Measurements from ENCODE around the gene VTI1A.

VTI1A gene

DNA sequence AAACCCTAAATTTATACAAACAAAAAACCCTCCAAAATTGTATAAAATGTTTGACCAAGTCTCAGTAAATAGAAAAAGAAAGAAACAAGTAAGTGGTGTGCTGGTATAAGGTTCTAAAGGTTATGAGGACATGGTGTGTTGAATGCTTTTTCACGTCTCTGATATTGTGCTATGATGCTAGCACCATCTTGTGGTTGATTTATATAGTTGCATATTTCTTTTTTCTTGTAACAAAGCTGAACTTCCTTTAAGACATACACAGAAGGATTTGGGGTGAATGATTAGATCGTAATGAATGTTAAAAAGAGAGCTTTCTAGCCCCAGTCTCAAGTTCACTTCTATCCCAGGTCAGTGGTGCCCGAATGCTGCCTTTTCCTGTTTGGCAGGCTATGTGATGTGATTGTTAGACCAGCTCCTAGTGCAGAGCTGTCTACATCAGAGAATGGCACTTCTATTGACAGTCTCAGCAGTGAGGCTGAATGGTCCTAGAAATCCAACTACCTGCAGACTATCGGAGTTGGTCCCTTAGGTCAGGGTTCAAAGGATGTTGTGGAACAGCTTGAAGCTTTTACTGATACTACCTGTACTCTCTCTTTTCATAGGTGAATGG is 25.0 kb downstream of the VTI1A start:
- no peaks in the 10 kb centered on the region for H3K4me1 ChIP-seq (ENCODE audit: control insufficient read depth in 2 of 2, insufficient read depth in 2 of 2, low read length in 2 of 2)
- H3K27ac ChIP-seq (ENCODE audit: low read depth in 2 of 2, low read length in 2 of 2) = no peak overlapping the region
- H3K36me3 ChIP-seq (ENCODE audit: control insufficient read depth in 2 of 2, insufficient read depth in 2 of 2, low read length in 2 of 2) = no peaks in the 10 kb centered on the region
- no peaks in the 10 kb centered on the region for H3K27me3 ChIP-seq (ENCODE audit: control insufficient read depth in 2 of 2, insufficient read depth in 2 of 2, low read length in 2 of 2)
- no peak overlapping the region for H3K9ac ChIP-seq (ENCODE audit: low read depth in 1 of 2, low read length in 2 of 2)
- H3K4me3 ChIP-seq (ENCODE audit: low read length in 2 of 2) = no peak overlapping the region
- H3K9me3 ChIP-seq (ENCODE audit: control insufficient read depth in 2 of 2, low read length in 2 of 2) = no peaks in the 10 kb centered on the region

DNA sequence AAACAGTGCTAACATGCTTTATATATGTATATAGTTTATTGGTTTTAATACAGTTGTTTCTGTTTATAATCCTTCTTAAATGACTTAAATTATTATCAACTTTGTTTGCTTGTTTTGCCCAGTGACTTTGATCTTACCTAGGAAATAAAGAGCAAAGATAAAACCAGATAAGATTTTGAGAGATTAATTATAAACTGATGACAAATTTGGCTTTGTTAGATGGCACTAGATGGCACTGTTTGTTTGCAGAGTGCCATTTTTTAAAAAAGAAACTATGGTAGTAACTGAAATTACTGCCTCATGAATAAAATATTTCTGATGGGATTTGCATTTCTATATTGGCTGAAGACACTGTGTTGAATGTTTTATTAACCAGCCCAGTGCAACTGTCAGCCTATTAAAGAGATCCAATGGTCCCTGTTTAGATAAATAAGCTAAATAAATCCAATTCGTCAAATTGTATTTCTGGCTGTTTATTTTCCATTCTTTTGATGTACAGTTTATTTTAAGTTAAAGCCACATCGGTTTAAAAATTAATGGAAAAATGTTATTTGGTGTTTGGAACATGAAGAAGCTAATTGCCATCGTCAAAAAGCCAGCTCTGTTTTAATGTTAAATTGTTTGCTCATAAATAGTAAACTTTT is 28.7 kb downstream of the VTI1A start:
- H3K9ac ChIP-seq (ENCODE audit: low read depth in 1 of 2, low read length in 2 of 2) = no peak overlapping the region
- H3K4me1 ChIP-seq (ENCODE audit: control insufficient read depth in 2 of 2, insufficient read depth in 2 of 2, low read length in 2 of 2) = no peaks in the 10 kb centered on the region
- no peak overlapping the region for H3K27ac ChIP-seq (ENCODE audit: low read depth in 2 of 2, low read length in 2 of 2)
- no peaks in the 10 kb centered on the region for H3K27me3 ChIP-seq (ENCODE audit: control insufficient read depth in 2 of 2, insufficient read depth in 2 of 2, low read length in 2 of 2)
- no peaks in the 10 kb centered on the region for H3K36me3 ChIP-seq (ENCODE audit: control insufficient read depth in 2 of 2, insufficient read depth in 2 of 2, low read length in 2 of 2)
- H3K9me3 ChIP-seq (ENCODE audit: control insufficient read depth in 2 of 2, low read length in 2 of 2) = no peaks in the 10 kb centered on the region
- H3K4me3 ChIP-seq (ENCODE audit: low read length in 2 of 2) = no peak overlapping the region

DNA sequence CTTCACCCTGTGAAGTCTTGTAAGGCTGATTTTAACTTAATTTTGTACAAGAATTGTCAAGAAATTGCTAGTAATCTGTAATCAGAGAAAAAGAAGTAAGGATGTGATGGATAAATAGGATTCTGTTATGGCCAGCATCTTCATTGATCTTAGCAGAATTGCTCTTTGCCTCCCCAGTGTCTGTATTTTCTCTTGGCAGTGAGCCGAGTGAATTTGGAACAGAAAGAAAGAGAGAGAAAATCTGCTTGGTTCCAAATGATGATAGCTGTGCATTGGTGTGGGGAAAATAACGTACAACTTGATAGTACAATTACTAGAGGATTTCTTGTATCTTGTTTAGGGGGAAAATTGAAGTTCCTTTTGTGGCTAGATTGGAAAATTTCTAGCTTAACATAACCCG is 34.6 kb downstream of the VTI1A start:
- Histone ChIP-seq H3K9ac (ENCODE audit: low read depth in 1 of 2, low read length in 2 of 2) (no peak overlapping the region), H3K36me3 (ENCODE audit: control insufficient read depth in 2 of 2, insufficient read depth in 2 of 2, low read length in 2 of 2) (no peaks in the 10 kb centered on the region)

DNA sequence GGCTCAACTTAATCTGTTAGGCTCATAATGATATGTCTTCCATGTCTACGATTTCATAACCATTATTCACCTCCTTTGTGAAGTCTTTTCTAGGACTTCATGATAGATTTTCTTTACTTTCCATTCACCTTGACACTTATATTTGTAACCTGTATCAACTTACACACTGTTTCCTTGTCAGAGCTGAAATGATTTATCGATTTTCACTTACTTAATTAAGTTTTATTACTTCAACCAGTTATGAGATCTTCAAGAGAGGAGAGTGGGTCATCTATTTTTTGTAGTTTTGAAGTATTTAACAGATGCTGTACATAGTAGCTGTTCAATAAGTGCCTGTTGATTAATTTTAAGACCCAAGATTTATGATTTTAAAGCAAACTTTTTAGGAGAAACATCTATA is 37.4 kb downstream of the VTI1A start:
- H3K9ac ChIP-seq (ENCODE audit: low read depth in 1 of 2, low read length in 2 of 2) = no peak overlapping the region
- no peak overlapping the region for H3K4me3 ChIP-seq (ENCODE audit: low read length in 2 of 2)
- no peaks in the 10 kb centered on the region for H3K9me3 ChIP-seq (ENCODE audit: control insufficient read depth in 2 of 2, low read length in 2 of 2)
- no peak overlapping the region for H3K27ac ChIP-seq (ENCODE audit: low read depth in 2 of 2, low read length in 2 of 2)
- no peaks in the 10 kb centered on the region for H3K4me1 ChIP-seq (ENCODE audit: control insufficient read depth in 2 of 2, insufficient read depth in 2 of 2, low read length in 2 of 2)
- no peaks in the 10 kb centered on the region for H3K36me3 ChIP-seq (ENCODE audit: control insufficient read depth in 2 of 2, insufficient read depth in 2 of 2, low read length in 2 of 2)
- H3K27me3 ChIP-seq (ENCODE audit: control insufficient read depth in 2 of 2, insufficient read depth in 2 of 2, low read length in 2 of 2) = no peaks in the 10 kb centered on the region

More for the DNA sequence above, 34.6 kb downstream of the VTI1A start:
- Histone ChIP-seq H3K27ac (ENCODE audit: low read depth in 2 of 2, low read length in 2 of 2) (no peak overlapping the region), H3K27me3 (ENCODE audit: control insufficient read depth in 2 of 2, insufficient read depth in 2 of 2, low read length in 2 of 2) (no peaks in the 10 kb centered on the region), H3K4me1 (ENCODE audit: control insufficient read depth in 2 of 2, insufficient read depth in 2 of 2, low read length in 2 of 2) (no peaks in the 10 kb centered on the region), H3K9me3 (ENCODE audit: control insufficient read depth in 2 of 2, low read length in 2 of 2) (no peaks in the 10 kb centered on the region), H3K4me3 (ENCODE audit: low read length in 2 of 2) (no peak overlapping the region)

GRCh38 chr10:112487964-112488363 is 40.9 kb downstream of the VTI1A start:
- H3K9me3 ChIP-seq (ENCODE audit: control insufficient read depth in 2 of 2, low read length in 2 of 2) = no peaks in the 10 kb centered on the region
- no peak overlapping the region for H3K4me3 ChIP-seq (ENCODE audit: low read length in 2 of 2)
- H3K36me3 ChIP-seq (ENCODE audit: control insufficient read depth in 2 of 2, insufficient read depth in 2 of 2, low read length in 2 of 2) = no peaks in the 10 kb centered on the region
- H3K27ac ChIP-seq (ENCODE audit: low read depth in 2 of 2, low read length in 2 of 2) = no peak overlapping the region
- no peaks in the 10 kb centered on the region for H3K27me3 ChIP-seq (ENCODE audit: control insufficient read depth in 2 of 2, insufficient read depth in 2 of 2, low read length in 2 of 2)
- H3K9ac ChIP-seq (ENCODE audit: low read depth in 1 of 2, low read length in 2 of 2) = no peak overlapping the region
- H3K4me1 ChIP-seq (ENCODE audit: control insufficient read depth in 2 of 2, insufficient read depth in 2 of 2, low read length in 2 of 2) = no peaks in the 10 kb centered on the region

DNA sequence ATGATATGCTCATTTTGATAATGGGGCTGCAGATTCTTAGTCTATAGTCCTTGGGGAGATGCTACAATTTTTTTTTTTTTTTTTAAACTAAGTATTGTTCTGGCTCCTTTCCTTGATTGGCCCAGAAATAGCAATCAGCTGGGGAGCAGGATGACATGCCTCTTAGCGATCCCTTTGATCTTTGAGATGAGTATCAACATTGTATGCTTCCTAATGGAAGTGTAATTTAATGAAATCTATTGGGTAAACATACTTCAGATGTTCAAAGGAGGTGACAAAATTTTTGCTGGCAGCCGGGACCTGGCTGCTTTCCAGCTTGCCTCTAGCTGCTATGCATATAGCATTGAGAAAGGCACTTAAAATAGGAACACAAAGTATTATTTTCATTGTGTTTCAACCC is 43.5 kb downstream of the VTI1A start:
- H3K4me3 ChIP-seq (ENCODE audit: low read length in 2 of 2) = no peak overlapping the region
- no peaks in the 10 kb centered on the region for H3K27me3 ChIP-seq (ENCODE audit: control insufficient read depth in 2 of 2, insufficient read depth in 2 of 2, low read length in 2 of 2)
- H3K9ac ChIP-seq (ENCODE audit: low read depth in 1 of 2, low read length in 2 of 2) = no peak overlapping the region
- H3K4me1 ChIP-seq (ENCODE audit: control insufficient read depth in 2 of 2, insufficient read depth in 2 of 2, low read length in 2 of 2) = no peaks in the 10 kb centered on the region
- no peaks in the 10 kb centered on the region for H3K9me3 ChIP-seq (ENCODE audit: control insufficient read depth in 2 of 2, low read length in 2 of 2)
- H3K27ac ChIP-seq (ENCODE audit: low read depth in 2 of 2, low read length in 2 of 2) = no peak overlapping the region
- no peaks in the 10 kb centered on the region for H3K36me3 ChIP-seq (ENCODE audit: control insufficient read depth in 2 of 2, insufficient read depth in 2 of 2, low read length in 2 of 2)

GRCh38 chr10:112491144-112491543 is 44.1 kb downstream of the VTI1A start:
- no peaks in the 10 kb centered on the region for H3K27me3 ChIP-seq (ENCODE audit: control insufficient read depth in 2 of 2, insufficient read depth in 2 of 2, low read length in 2 of 2)
- H3K9ac ChIP-seq (ENCODE audit: low read depth in 1 of 2, low read length in 2 of 2) = no peak overlapping the region
- H3K9me3 ChIP-seq (ENCODE audit: control insufficient read depth in 2 of 2, low read length in 2 of 2) = no peaks in the 10 kb centered on the region
- H3K27ac ChIP-seq (ENCODE audit: low read depth in 2 of 2, low read length in 2 of 2) = no peak overlapping the region
- H3K36me3 ChIP-seq (ENCODE audit: control insufficient read depth in 2 of 2, insufficient read depth in 2 of 2, low read length in 2 of 2) = no peaks in the 10 kb centered on the region
- H3K4me1 ChIP-seq (ENCODE audit: control insufficient read depth in 2 of 2, insufficient read depth in 2 of 2, low read length in 2 of 2) = no peaks in the 10 kb centered on the region
- no peak overlapping the region for H3K4me3 ChIP-seq (ENCODE audit: low read length in 2 of 2)

- Histone ChIP-seq H3K9me3 (ENCODE audit: control insufficient read depth in 2 of 2, low read length in 2 of 2) (no peaks in the 10 kb centered on the region), H3K27me3 (ENCODE audit: control insufficient read depth in 2 of 2, insufficient read depth in 2 of 2, low read length in 2 of 2) (no peaks in the 10 kb centered on the region), H3K27ac (ENCODE audit: low read depth in 2 of 2, low read length in 2 of 2) (no peak overlapping the region), H3K4me3 (ENCODE audit: low read length in 2 of 2) (no peak overlapping the region), H3K36me3 (ENCODE audit: control insufficient read depth in 2 of 2, insufficient read depth in 2 of 2, low read length in 2 of 2) (no peaks in the 10 kb centered on the region), H3K9ac (ENCODE audit: low read depth in 1 of 2, low read length in 2 of 2) (no peak overlapping the region), H3K4me1 (ENCODE audit: control insufficient read depth in 2 of 2, insufficient read depth in 2 of 2, low read length in 2 of 2) (no peaks in the 10 kb centered on the region)
Measured at GRCh38 chr10:112492736-112493135, 45.7 kb downstream of the VTI1A start.

- Histone ChIP-seq H3K27ac (ENCODE audit: low read depth in 2 of 2, low read length in 2 of 2) (no peak overlapping the region), H3K36me3 (ENCODE audit: control insufficient read depth in 2 of 2, insufficient read depth in 2 of 2, low read length in 2 of 2) (no peaks in the 10 kb centered on the region), H3K4me3 (ENCODE audit: low read length in 2 of 2) (no peak overlapping the region), H3K9ac (ENCODE audit: low read depth in 1 of 2, low read length in 2 of 2) (no peak overlapping the region), H3K4me1 (ENCODE audit: control insufficient read depth in 2 of 2, insufficient read depth in 2 of 2, low read length in 2 of 2) (no peaks in the 10 kb centered on the region), H3K9me3 (ENCODE audit: control insufficient read depth in 2 of 2, low read length in 2 of 2) (no peaks in the 10 kb centered on the region), H3K27me3 (ENCODE audit: control insufficient read depth in 2 of 2, insufficient read depth in 2 of 2, low read length in 2 of 2) (no peaks in the 10 kb centered on the region)
Measured at GRCh38 chr10:112497347-112497950, 50.4 kb downstream of the VTI1A start.

DNA sequence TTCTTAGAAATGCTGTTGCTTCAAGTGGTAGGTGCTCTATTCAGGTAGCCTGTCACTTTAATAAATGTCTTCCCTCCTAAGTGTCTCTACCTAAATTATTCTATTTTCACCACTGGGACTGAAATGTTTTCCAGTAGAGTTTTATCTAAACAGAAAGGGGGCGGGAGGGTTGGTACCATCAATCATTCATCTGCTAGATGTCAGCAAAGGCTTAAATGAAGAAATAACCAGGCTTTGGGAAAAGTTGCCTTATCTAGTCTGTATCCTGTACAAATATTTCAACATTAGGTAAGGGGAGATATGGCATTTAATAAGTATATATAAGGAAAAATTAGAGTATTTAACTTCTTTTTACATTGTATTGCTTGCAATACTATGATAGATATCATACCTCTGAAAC is 51.8 kb downstream of the VTI1A start:
- no peak overlapping the region for H3K4me3 ChIP-seq (ENCODE audit: low read length in 2 of 2)
- no peak overlapping the region for H3K9ac ChIP-seq (ENCODE audit: low read depth in 1 of 2, low read length in 2 of 2)
- no peaks in the 10 kb centered on the region for H3K27me3 ChIP-seq (ENCODE audit: control insufficient read depth in 2 of 2, insufficient read depth in 2 of 2, low read length in 2 of 2)
- H3K27ac ChIP-seq (ENCODE audit: low read depth in 2 of 2, low read length in 2 of 2) = no peak overlapping the region
- no peaks in the 10 kb centered on the region for H3K9me3 ChIP-seq (ENCODE audit: control insufficient read depth in 2 of 2, low read length in 2 of 2)
- H3K4me1 ChIP-seq (ENCODE audit: control insufficient read depth in 2 of 2, insufficient read depth in 2 of 2, low read length in 2 of 2) = no peaks in the 10 kb centered on the region
- no peaks in the 10 kb centered on the region for H3K36me3 ChIP-seq (ENCODE audit: control insufficient read depth in 2 of 2, insufficient read depth in 2 of 2, low read length in 2 of 2)
